AG04450 (cell line): ENCODE measurements around the gene TREM2. TPM values are rescaled to one million over a fixed set of nuclear protein-coding genes. Genes with fewer than 3 reads are reported as not detected.

Source experiments
- CTCF ChIA-PET: fragments of 300-600, 350-600 bp; formaldehyde crosslinking; extraction: SDS; loops from one replicate; lab custom pipeline; 2022; ENCODE audit warnings: antibody characterized with exemption, inconsistent platforms; lab: Charles Lee
- POLR2A ChIA-PET: fragments of 350-600 bp; formaldehyde crosslinking; extraction: SDS; loops from one replicate; lab custom pipeline; 2021; ENCODE audit warnings: antibody characterized with exemption, inconsistent platforms; lab: Yijun Ruan, JAX
- DNase-seq: peaks from one replicate; pipeline ENCODE4 v3.0.0-alpha.2; 2011; ENCODE audit warnings: low read depth, low spot score
- H3K27ac ChIP-seq: one replicate; pipeline ENCODE4 v1.5.1; 2012; ENCODE audit warnings: low read depth, low read length, control low read depth
- H3K27me3 ChIP-seq: one replicate; pipeline ENCODE4 v1.6.0; 2012; ENCODE audit warnings: low read length; ENCODE audit not compliant: control insufficient read depth, insufficient read depth
- H3K4me3 ChIP-seq: 2 replicates; pipeline ENCODE4 v1.5.1; 2011; ENCODE audit warnings: mild to moderate bottlenecking, low read depth, low read length, control low read depth
- H3K9me3 ChIP-seq: 2 replicates; pipeline ENCODE4 v1.5.1; 2012; ENCODE audit warnings: low read length; ENCODE audit not compliant: control insufficient read depth, insufficient read depth
- CTCF ChIP-seq: IDR thresholded peaks from 2 replicates; pipeline ENCODE4 v1.5.1; 2011; ENCODE audit warnings: low read depth, low read length, control low read depth, inconsistent platforms
- polyA minus RNA-seq: library from RNA; depleted of rRNA, polyadenylated mRNA; stranded (reverse); fragments of >200 nt; gene quantifications from 2 replicates; pipeline ENCODE4 v1.2.3, GENCODE V29; 2011; rRNA and poly(A)+ RNA removed
- polyA plus RNA-seq: library from polyadenylated mRNA; depleted of rRNA; stranded (reverse); fragments of >200 nt; gene quantifications from 2 replicates; pipeline ENCODE4 v1.2.3, GENCODE V29; 2011; rRNA removed

Gene TREM2
- 0.07 and 0.11 TPM in 2 replicates for polyA plus RNA-seq
- polyA minus RNA-seq: not detected in 2 replicates

GRCh38 chr6:41162687-41163418, at the start of gene TREM2:
TREM2 (minus strand) TSS chr6:41163116; CDS start chr6:41163082, 34 bp downstream.
- DNase-seq: no peak
- Histone ChIP-seq H3K27me3 (peaks cover 6% of the 10 kb centered on the region), H3K4me3 (no peak within 1 kb of the TSS), H3K9me3 (no peaks in the 10 kb centered on the region; the same call in 1 of the 2 replicates), H3K27ac (no peak within 1 kb of the TSS)
- no peak for TF ChIP-seq CTCF
- POLR2A ChIA-PET: no interaction called here
- CTCF ChIA-PET: no interaction called here

- DNase-seq: no peak
- Histone ChIP-seq H3K27ac (no peak overlapping the region), H3K27me3 (peaks cover 5% of the 10 kb centered on the region), H3K9me3 (no peaks in the 10 kb centered on the region), H3K4me3 (no peak overlapping the region)
- ChIA-PET CTCF (no interaction called here), POLR2A (no interaction called here)
- TF ChIP-seq CTCF: no peak
Measured at GRCh38 chr6:41209547-41210320, 46.8 kb upstream of the TREM2 start.

- POLR2A ChIA-PET: no interaction called here
- no peak for TF ChIP-seq CTCF
- H3K4me3 ChIP-seq: no peak overlapping the region
- H3K27ac ChIP-seq: no peak overlapping the region
- DNase-seq: no peak
- peaks cover 2% of the 10 kb centered on the region for H3K27me3 ChIP-seq
- no peaks in the 10 kb centered on the region for H3K9me3 ChIP-seq
- CTCF ChIA-PET: no interaction called here
Measured at GRCh38 chr6:41208439-41209106, 45.7 kb upstream of the TREM2 start.

GRCh38 chr6:41204156-41204555, 41.2 kb upstream of the TREM2 start:
- Histone ChIP-seq H3K4me3 (no peak overlapping the region), H3K9me3 (no peaks in the 10 kb centered on the region; the same call in 1 of the 2 replicates), H3K27ac (no peak overlapping the region), H3K27me3 (peaks cover 2% of the 10 kb centered on the region)
- no peak for TF ChIP-seq CTCF
- ChIA-PET POLR2A (no interaction called here), CTCF (no interaction called here)
- no peak for DNase-seq
